PC-9 (cell line): ENCODE data around the gene DUSP23. TPM values are rescaled to one million over a fixed set of nuclear protein-coding genes. Genes with fewer than 3 reads are reported as not detected.

ENCODE experiments used
- BruUV-seq: library from RNA; stranded (reverse); fragments of 400-500 nt; replicated peaks from 2 replicates; lab custom pipeline; 2021; lab: Mats Ljungman, UMichigan
- CTCF ChIA-PET: fragments of 300-600 bp; sonication (Branson Sonifier 250); formaldehyde crosslinking; loops from one replicate; lab custom pipeline; 2022; ENCODE audit warnings: antibody characterized with exemption; lab: Charles Lee
- POLR2A ChIA-PET: fragments of 300-600 bp; sonication (Branson Sonifier 250); formaldehyde crosslinking; loops from one replicate; lab custom pipeline; 2022; ENCODE audit warnings: antibody characterized with exemption; ENCODE audit not compliant: unreplicated experiment; lab: Charles Lee
- DNase-seq, 2 experiments: peaks; one replicate each; pipeline versions ENCODE4 v3.0.0 to v3.0.0-alpha.2; 2015 to 2022; ENCODE audit warnings: mixed read lengths in 1 of 2
- H2AFZ ChIP-seq: fragments of 200-600 bp; sonication (generic); 2 replicates; pipeline ENCODE4 v1.8.1; 2017; ENCODE audit warnings: antibody characterized with exemption
- H3F3A ChIP-seq: fragments of 200-600 bp; sonication (generic); 2 replicates; pipeline ENCODE4 v1.8.1; 2017; ENCODE audit warnings: antibody characterized with exemption, mild to moderate bottlenecking, low read depth; ENCODE audit not compliant: insufficient read depth
- H3K27ac ChIP-seq: fragments of 200-600 bp; sonication (generic); 2 replicates; pipeline ENCODE4 v1.6.1; 2016; ENCODE audit warnings: mixed run types
- H3K27me3 ChIP-seq: fragments of 200-600 bp; sonication (generic); 2 replicates; pipeline ENCODE4 v1.6.1; 2016; ENCODE audit warnings: low read depth, mixed run types; ENCODE audit not compliant: insufficient read depth
- H3K36me3 ChIP-seq: fragments of 200-600 bp; sonication (generic); 2 replicates; pipeline ENCODE4 v1.6.1; 2016; ENCODE audit warnings: low read depth, mixed run types
- H3K4me1 ChIP-seq: fragments of 200-600 bp; sonication (generic); replicated peaks from 2 replicates; pipeline ENCODE4 v1.6.1; 2016; ENCODE audit warnings: mixed run types; ENCODE audit not compliant: insufficient read depth
- H3K4me2 ChIP-seq: fragments of 200-600 bp; sonication (generic); 2 replicates; pipeline ENCODE4 v1.6.1; 2017; ENCODE audit warnings: mixed run types
- H3K4me3 ChIP-seq: fragments of 200-600 bp; sonication (generic); 2 replicates; pipeline ENCODE4 v1.6.1; 2016; ENCODE audit warnings: mixed run types
- H3K79me2 ChIP-seq: fragments of 200-600 bp; sonication (generic); 2 replicates; pipeline ENCODE4 v1.6.1; 2017; ENCODE audit warnings: low read depth, mixed run types
- H3K9me2 ChIP-seq: fragments of 200-600 bp; sonication (generic); 2 replicates; pipeline ENCODE4 v1.8.1; 2017; ENCODE audit warnings: mild to moderate bottlenecking; ENCODE audit not compliant: insufficient read depth
- H3K9me3 ChIP-seq: fragments of 200-600 bp; sonication (generic); 2 replicates; pipeline ENCODE4 v1.8.1; 2016; ENCODE audit warnings: low read depth; ENCODE audit not compliant: insufficient read depth
- H4K20me1 ChIP-seq: fragments of 200-600 bp; sonication (generic); 2 replicates; pipeline ENCODE4 v1.8.1; 2017; ENCODE audit not compliant: insufficient read depth
- EZH2 ChIP-seq: fragments of 200-600 bp; sonication (generic); IDR thresholded peaks from 2 replicates; pipeline ENCODE4 v1.8.0; 2017; ENCODE audit warnings: antibody characterized with exemption, low read depth
- intact Hi-C: fragments of 100-400 bp; cut with micrococcal nuclease; formaldehyde crosslinking; loops from one replicate; pipeline ENCODE4 v1.10.0; 2022; ENCODE audit not compliant: unreplicated experiment
- total RNA-seq: library from RNA; stranded (reverse); gene quantifications from 2 replicates; pipeline ENCODE4 v1.2.3, GENCODE V29; 2021
- TF ChIP-seq, protein P1 (sequence below): fragments of 200-600 bp; sonication (generic); conservative IDR thresholded peaks from 2 replicates; pipeline ENCODE4 v1.6.1; 2017; ENCODE audit warnings: mixed run types, antibody characterized with exemption, mild to moderate bottlenecking, moderate library complexity

The DUSP23 gene
- total RNA-seq, 1 experiment from 2014 or later = 33.1 TPM

DNA sequence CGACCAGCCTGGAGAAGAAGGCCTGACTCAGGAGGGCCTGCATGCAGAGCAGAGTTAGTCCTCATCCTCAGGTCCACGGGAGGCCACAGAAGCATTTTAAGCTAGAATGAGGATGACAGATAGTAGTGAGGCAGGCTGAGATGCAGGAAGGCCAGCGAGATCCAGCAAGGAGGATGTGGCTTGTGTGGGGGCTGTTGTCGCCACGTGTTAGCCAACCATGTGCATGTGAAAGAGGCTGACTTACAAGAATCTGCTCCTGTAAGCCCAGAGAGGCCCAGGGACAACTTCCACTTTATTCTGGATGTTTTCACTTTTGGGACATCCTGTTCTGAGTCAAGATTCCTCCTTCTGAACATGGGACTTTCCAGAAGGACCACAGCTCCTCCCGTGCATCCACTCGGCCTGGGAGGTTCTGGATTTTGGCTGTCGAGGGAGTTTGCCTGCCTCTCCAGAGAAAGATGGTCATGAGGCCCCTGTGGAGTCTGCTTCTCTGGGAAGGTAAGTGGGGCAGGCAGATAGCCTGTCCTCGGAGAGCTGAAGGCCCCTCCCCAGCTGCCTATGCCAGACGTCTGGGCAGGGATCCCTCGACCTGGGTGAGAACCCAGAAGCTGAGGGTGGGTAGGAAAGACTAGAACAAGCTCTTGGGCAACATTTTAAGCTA is 45.8 kb downstream of the DUSP23 start, which contains the start of gene SLAMF8:
SLAMF8 (plus strand) TSS at position 433 of the 661 bp plus-strand sequence; CDS start at position 459, 26 bp downstream.
- H3K4me3 ChIP-seq = no peak within 1 kb of the TSS
- DNase-seq = no peak
- peaks cover 21% of the 10 kb centered on the region for H3K27me3 ChIP-seq
- H4K20me1 ChIP-seq = no peaks in the 10 kb centered on the region
- ChIA-PET CTCF (no interaction called here), POLR2A (no interaction called here)
- no peaks in the 10 kb centered on the region for H3K36me3 ChIP-seq
- H3K4me1 ChIP-seq = no peaks in the 10 kb centered on the region
- H3K9me3 ChIP-seq = no peaks in the 10 kb centered on the region
- no peak within 1 kb of the TSS for H3K4me2 ChIP-seq
- no peaks in the 10 kb centered on the region for H3K9me2 ChIP-seq
- no peak for TF ChIP-seq EZH2
- TF ChIP-seq, protein P1, sequence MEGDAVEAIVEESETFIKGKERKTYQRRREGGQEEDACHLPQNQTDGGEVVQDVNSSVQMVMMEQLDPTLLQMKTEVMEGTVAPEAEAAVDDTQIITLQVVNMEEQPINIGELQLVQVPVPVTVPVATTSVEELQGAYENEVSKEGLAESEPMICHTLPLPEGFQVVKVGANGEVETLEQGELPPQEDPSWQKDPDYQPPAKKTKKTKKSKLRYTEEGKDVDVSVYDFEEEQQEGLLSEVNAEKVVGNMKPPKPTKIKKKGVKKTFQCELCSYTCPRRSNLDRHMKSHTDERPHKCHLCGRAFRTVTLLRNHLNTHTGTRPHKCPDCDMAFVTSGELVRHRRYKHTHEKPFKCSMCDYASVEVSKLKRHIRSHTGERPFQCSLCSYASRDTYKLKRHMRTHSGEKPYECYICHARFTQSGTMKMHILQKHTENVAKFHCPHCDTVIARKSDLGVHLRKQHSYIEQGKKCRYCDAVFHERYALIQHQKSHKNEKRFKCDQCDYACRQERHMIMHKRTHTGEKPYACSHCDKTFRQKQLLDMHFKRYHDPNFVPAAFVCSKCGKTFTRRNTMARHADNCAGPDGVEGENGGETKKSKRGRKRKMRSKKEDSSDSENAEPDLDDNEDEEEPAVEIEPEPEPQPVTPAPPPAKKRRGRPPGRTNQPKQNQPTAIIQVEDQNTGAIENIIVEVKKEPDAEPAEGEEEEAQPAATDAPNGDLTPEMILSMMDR = no peak
- no peaks in the 10 kb centered on the region for H3K79me2 ChIP-seq
- intact Hi-C loops = no loop called here
- H3F3A ChIP-seq = no peaks in the 10 kb centered on the region
- no peak within 1 kb of the TSS for H2AFZ ChIP-seq
- H3K27ac ChIP-seq = no peak within 1 kb of the TSS
- no TSS peak for BruUV-seq

DNA sequence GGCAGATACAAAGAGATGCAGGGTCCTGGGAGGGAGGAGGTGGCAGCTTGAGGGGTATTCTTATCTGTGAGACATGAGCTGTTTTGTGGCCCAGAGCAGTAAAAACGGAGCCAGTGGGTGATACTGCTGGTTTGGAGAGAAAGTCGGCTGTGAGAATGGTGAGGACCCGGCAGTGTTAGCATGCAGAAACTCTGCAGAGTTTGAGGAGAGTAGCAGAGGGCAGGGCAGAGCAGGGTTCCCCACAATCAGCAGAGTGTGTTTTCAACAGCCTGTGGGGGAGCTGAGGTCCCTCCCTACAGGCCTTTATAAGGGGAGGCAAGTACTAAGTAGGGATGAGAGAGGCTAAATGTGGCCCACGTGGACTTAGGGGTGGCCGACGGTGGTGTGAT is 46.3 kb downstream of the DUSP23 start:
- Histone ChIP-seq H4K20me1 (no peaks in the 10 kb centered on the region), H3K4me3 (no peak overlapping the region), H3K79me2 (no peaks in the 10 kb centered on the region), H2AFZ (no peak overlapping the region), H3F3A (no peaks in the 10 kb centered on the region), H3K36me3 (no peaks in the 10 kb centered on the region), H3K4me2 (no peak overlapping the region), H3K4me1 (no peaks in the 10 kb centered on the region), H3K27me3 (peaks cover 21% of the 10 kb centered on the region), H3K27ac (no peak overlapping the region), H3K9me3 (no peaks in the 10 kb centered on the region), H3K9me2 (no peaks in the 10 kb centered on the region)
- TF ChIP-seq, protein P1 = no peak
- TF ChIP-seq EZH2 = no peak
- CTCF ChIA-PET = no interaction called here
- no TSS peak for BruUV-seq
- DNase-seq = no peak
- intact Hi-C loops = no loop called here
- POLR2A ChIA-PET = no interaction called here

DNA sequence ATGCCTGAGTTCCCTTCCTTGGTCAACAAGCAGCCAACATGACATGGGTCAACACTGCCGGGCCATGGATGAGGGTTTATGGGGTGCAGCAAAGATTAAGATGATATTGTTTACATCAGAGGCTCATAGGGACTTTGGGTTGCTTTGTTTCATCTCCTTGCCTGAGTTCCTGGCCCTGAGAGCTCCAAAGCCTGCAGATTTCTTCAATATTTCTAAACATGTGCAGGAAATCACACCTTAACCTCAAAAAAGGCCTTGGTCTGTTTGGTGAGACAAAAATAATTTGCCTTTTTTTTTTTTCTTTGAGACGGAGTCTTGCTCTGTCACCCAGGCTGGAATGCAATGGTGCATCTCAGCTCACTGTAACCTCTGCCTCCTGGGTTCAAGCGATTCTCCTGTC is 46.8 kb downstream of the DUSP23 start:
- Histone ChIP-seq H3K9me3 (no peaks in the 10 kb centered on the region), H4K20me1 (no peaks in the 10 kb centered on the region), H2AFZ (no peak overlapping the region), H3K4me1 (no peaks in the 10 kb centered on the region), H3K79me2 (no peaks in the 10 kb centered on the region), H3K27ac (no peak overlapping the region), H3K9me2 (no peaks in the 10 kb centered on the region), H3F3A (no peaks in the 10 kb centered on the region), H3K36me3 (no peaks in the 10 kb centered on the region), H3K4me3 (no peak overlapping the region), H3K27me3 (peaks cover 18% of the 10 kb centered on the region), H3K4me2 (no peak overlapping the region)
- DNase-seq = no peak
- BruUV-seq = no TSS peak
- CTCF ChIA-PET = no interaction called here
- TF ChIP-seq, protein P1 = no peak
- TF ChIP-seq EZH2 = no peak
- intact Hi-C loops = no loop called here
- POLR2A ChIA-PET = no interaction called here
